ENCODE data around the gene FGF14. TPM values are rescaled to one million over a fixed set of nuclear protein-coding genes. Genes with fewer than 3 reads are reported as not detected.
A peak's percentile ranks its signal among the peaks of the same experiment; 100 is the strongest.

FGF14 gene
- total RNA-seq = under 1 TPM in 2 of 5 donors, not detected in 3; 0.03 TPM
- not detected for total RNA-seq (2013)
- 0 to 1.2 (median 0.08) reads per million in 29 experiments for total RNA-seq

DNA sequence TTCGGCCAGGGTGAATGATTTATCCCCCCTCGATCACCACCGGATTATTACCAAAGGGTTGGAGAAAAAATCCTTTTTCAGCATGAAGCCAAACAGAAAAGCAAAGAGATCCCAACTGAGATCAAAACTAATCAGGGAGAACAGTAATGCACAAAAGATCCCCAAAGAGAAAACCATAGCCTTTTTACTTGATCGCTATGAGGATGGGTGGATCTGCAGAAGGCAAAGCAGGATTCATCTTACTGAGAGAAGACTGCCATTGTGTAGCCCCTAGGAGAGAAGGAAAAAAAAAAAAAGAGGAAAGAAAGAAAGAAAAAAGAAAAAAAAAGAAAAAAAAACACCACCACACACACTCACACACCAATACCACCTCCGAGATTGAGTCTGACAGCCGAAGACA lies at the start of gene FGF14:
Gene FGF14, minus strand, starts transcription at position 283 of the 400 bp plus-strand sequence.
- Histone ChIP-seq H3K27me3 (replicated peaks in 1 of 2; ENCODE audit: control insufficient read depth in 2 of 2, extremely low read depth in 1 of 2, insufficient read depth in 2 of 2, low read length in 1 of 2) (peaks cover 17 to 28% of the 10 kb centered on the region in 2 experiments), H3K4me3 (ENCODE audit: control insufficient read depth in 1 of 2, extremely low read depth in 1 of 2, low read length in 1 of 2) (peak within 1 kb of the TSS; percentile 44 to 66), H3K27ac (ENCODE audit: low read length) (no peak within 1 kb of the TSS), H3K4me1 (ENCODE audit: control insufficient read depth in 1 of 2, extremely low read depth in 1 of 2, insufficient read depth in 2 of 2, low read length in 2 of 2) (peaks cover 0 to 27% of the 10 kb centered on the region in 2 experiments), H3K9me3 (no peaks in the 10 kb centered on the region), H3K36me3 (ENCODE audit: control insufficient read depth in 2 of 2, extremely low read depth in 1 of 2, insufficient read depth in 1 of 2, low read length in 1 of 2) (no peaks in the 10 kb centered on the region)
- Mint-ChIP-seq H3K36me3 (no peaks in the 10 kb centered on the region), H3K27me3 (peaks cover 49 to 60% of the 10 kb centered on the region in 2 donors), H3K4me3 (peak within 1 kb of the TSS; percentile 42 to 82 (median 64)), H3K9me3 (no peaks in the 10 kb centered on the region), H3K27ac (peak within 1 kb of the TSS in 1 of 2 donors; percentile 66), H3K4me1 (peaks cover 26 to 29% (median 28%) of the 10 kb centered on the region in 3 donors)
- DNase-seq (no peak), ATAC-seq (replicated peaks in 1 of 4) (no peak)
- WGBS (ENCODE audit: insufficient coverage) = no CpG with 5 or more reads among the region's 6 CpGs
- ChIA-PET CTCF (interaction anchor here in 1 of 2 donors (0.7 kb wide), 1 partner anchor 323 kb away, joined by 3 read pairs; no protein-coding TSS in a partner anchor), POLR2A (no interaction called here)

DNA sequence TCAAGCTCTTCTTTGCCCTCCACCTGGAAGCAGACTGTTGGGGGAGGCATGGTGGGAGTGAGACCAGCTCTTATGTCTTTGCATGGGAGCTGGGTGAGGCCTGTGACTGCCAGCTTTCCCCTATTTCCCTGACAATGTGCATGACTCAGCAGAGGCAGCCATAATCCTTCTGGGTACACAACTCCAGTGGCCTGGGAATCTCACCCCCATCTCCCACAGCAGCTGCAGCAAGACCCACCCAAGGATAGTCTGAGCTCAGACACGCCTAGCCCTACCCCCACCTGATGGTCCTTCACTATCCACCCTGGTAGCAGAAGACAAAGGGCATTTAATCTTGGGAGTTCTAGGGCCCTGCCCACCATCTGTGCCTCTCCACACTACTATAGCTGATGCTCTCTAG lies 41.4 kb upstream of the FGF14 start:
- WGBS (ENCODE audit: insufficient coverage) = 50% methylated on average over 1 of the region's 1 CpG
- Mint-ChIP-seq H3K36me3 (no peaks in the 10 kb centered on the region), H3K27ac (no peak overlapping the region), H3K9me3 (peaks cover 3 to 10% (median 4%) of the 10 kb centered on the region in 3 donors), H3K4me3 (no peak overlapping the region), H3K27me3 (peaks cover 23 to 33% of the 10 kb centered on the region in 2 donors), H3K4me1 (peaks cover 0 to 2% (median 0%) of the 10 kb centered on the region in 3 donors)
- Histone ChIP-seq H3K9me3 (no peaks in the 10 kb centered on the region), H3K4me3 (ENCODE audit: control insufficient read depth in 1 of 2, extremely low read depth in 1 of 2, low read length in 1 of 2) (no peak overlapping the region), H3K4me1 (ENCODE audit: control insufficient read depth in 1 of 2, extremely low read depth in 1 of 2, insufficient read depth in 2 of 2, low read length in 2 of 2) (no peaks in the 10 kb centered on the region), H3K27me3 (replicated peaks in 1 of 2; ENCODE audit: control insufficient read depth in 2 of 2, extremely low read depth in 1 of 2, insufficient read depth in 2 of 2, low read length in 1 of 2) (peaks cover 0 to 11% of the 10 kb centered on the region in 2 experiments), H3K27ac (ENCODE audit: low read length) (no peak overlapping the region), H3K36me3 (ENCODE audit: control insufficient read depth in 2 of 2, extremely low read depth in 1 of 2, insufficient read depth in 1 of 2, low read length in 1 of 2) (no peaks in the 10 kb centered on the region)
- no peak for DNase-seq
- ChIA-PET CTCF (interaction anchor here in 1 of 2 donors (0.6 kb wide), 1 partner anchor 932 kb away, joined by 3 read pairs; no protein-coding TSS in a partner anchor), POLR2A (no interaction called here)
- ATAC-seq (replicated peaks in 1 of 4) = no peak

DNA sequence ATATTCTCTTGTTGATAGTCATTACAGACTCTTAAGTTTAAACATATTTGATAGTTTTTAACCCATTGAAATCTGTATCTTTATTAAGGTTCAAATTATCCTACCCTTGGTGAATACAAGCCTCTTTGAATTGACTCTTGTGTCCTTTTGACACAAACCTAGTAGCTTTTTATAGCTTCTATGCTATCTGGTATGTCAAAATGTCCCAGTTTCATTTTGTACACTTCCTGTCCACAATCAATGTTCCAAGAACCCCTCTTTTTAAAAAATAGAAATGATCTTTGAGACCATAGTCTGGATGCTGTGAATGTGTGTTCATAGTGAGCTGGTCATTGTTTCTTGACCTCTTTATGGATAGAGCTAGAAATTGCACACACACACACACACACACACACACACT lies 39.2 kb upstream of the FGF14 start:
- peaks cover 3 to 10% (median 4%) of the 10 kb centered on the region in 3 donors for H3K9me3 Mint-ChIP-seq
- Histone ChIP-seq H3K27ac (ENCODE audit: low read length) (no peak overlapping the region), H3K4me1 (ENCODE audit: control insufficient read depth in 1 of 2, extremely low read depth in 1 of 2, insufficient read depth in 2 of 2, low read length in 2 of 2) (no peaks in the 10 kb centered on the region), H3K36me3 (ENCODE audit: control insufficient read depth in 2 of 2, extremely low read depth in 1 of 2, insufficient read depth in 1 of 2, low read length in 1 of 2) (no peaks in the 10 kb centered on the region), H3K4me3 (ENCODE audit: control insufficient read depth in 1 of 2, extremely low read depth in 1 of 2, low read length in 1 of 2) (no peak overlapping the region), H3K27me3 (replicated peaks in 1 of 2; ENCODE audit: control insufficient read depth in 2 of 2, extremely low read depth in 1 of 2, insufficient read depth in 2 of 2, low read length in 1 of 2) (peaks cover 0 to 11% of the 10 kb centered on the region in 2 experiments), H3K9me3 (no peaks in the 10 kb centered on the region)
- no peak overlapping the region for H3K4me3 Mint-ChIP-seq
- CTCF ChIA-PET = no interaction called here
- POLR2A ChIA-PET = interaction anchor here in 1 of 2 donors (0.7 kb wide), 1 partner anchor 88 kb away, joined by 4 read pairs; no protein-coding TSS in a partner anchor
- ATAC-seq (replicated peaks in 1 of 4) (no peak), DNase-seq (no peak)
- H3K27ac Mint-ChIP-seq = no peak overlapping the region
- H3K4me1 Mint-ChIP-seq = peaks cover 0 to 2% (median 0%) of the 10 kb centered on the region in 3 donors
- H3K36me3 Mint-ChIP-seq = no peaks in the 10 kb centered on the region
- H3K27me3 Mint-ChIP-seq = peaks cover 23 to 33% of the 10 kb centered on the region in 2 donors

DNA sequence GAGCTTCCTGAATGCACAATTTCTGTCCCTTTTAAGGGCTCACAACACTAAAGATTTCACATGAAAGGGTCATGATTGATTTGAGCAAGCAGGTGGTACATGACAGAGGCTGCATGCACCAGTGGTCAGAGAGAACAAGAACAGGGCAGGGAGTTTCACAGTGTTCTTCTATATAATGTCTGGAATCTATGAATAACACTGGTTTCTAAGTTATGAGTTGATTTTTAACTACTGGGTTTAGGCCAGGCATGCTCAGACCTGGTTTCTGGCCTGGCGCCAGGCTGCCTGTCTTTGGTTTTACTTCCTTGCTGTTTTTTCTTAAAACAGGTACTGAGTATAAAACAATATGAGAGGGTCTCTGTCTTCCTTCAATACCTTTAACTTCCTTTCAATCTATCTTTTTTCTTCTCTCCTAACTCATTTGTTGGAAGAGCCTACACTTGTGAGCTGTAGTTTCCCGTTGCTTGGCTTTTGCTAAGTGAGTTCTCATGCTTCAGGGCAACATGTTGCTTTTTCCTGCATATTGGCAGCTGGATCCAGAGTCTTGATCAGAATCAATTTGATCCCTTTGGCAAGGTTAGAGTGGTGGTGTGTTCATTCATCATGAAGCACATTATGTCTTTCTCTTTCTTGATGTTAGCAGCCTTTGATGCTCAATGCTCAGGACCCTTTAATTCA lies 38.5 kb upstream of the FGF14 start:
- CTCF ChIA-PET = no interaction called here
- Mint-ChIP-seq H3K36me3 (no peaks in the 10 kb centered on the region), H3K4me3 (no peak overlapping the region), H3K27me3 (peaks cover 27 to 37% of the 10 kb centered on the region in 2 donors), H3K9me3 (peaks cover 3 to 10% (median 4%) of the 10 kb centered on the region in 3 donors), H3K27ac (no peak overlapping the region), H3K4me1 (peaks cover 0 to 2% (median 0%) of the 10 kb centered on the region in 3 donors)
- H3K36me3 ChIP-seq (ENCODE audit: control insufficient read depth in 2 of 2, extremely low read depth in 1 of 2, insufficient read depth in 1 of 2, low read length in 1 of 2) = no peaks in the 10 kb centered on the region
- H3K27me3 ChIP-seq (replicated peaks in 1 of 2; ENCODE audit: control insufficient read depth in 2 of 2, extremely low read depth in 1 of 2, insufficient read depth in 2 of 2, low read length in 1 of 2) = peaks cover 0 to 11% of the 10 kb centered on the region in 2 experiments
- DNase-seq = no peak
- no peak overlapping the region for H3K27ac ChIP-seq (ENCODE audit: low read length)
- no peak for ATAC-seq (replicated peaks in 1 of 4)
- H3K4me1 ChIP-seq (ENCODE audit: control insufficient read depth in 1 of 2, extremely low read depth in 1 of 2, insufficient read depth in 2 of 2, low read length in 2 of 2) = no peaks in the 10 kb centered on the region
- H3K9me3 ChIP-seq = no peaks in the 10 kb centered on the region
- H3K4me3 ChIP-seq (ENCODE audit: control insufficient read depth in 1 of 2, extremely low read depth in 1 of 2, low read length in 1 of 2) = no peak overlapping the region
- WGBS (ENCODE audit: insufficient coverage) = no CpG with 5 or more reads among the region's 2 CpGs
- POLR2A ChIA-PET = no interaction called here

DNA sequence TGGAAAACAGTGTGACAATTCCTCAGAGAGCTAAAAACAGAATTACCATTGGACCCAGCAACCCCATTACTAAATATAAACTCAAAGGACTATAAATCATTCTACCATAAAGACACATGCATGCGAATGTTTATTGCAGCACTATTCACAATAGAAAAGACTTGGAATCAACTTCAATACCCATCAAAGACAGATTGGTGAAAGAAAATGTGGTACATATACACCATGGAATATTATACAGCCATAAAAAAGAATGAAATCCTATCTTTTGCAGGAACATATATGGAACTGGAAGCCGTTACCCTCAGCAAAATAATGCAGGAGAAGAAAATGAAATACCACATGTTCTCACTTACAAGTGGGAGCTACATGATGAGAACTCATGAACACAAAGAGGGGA lies 20.8 kb upstream of the FGF14 start:
- H3K4me3 ChIP-seq (ENCODE audit: control insufficient read depth in 1 of 2, extremely low read depth in 1 of 2, low read length in 1 of 2) = no peak overlapping the region
- ChIA-PET POLR2A (no interaction called here), CTCF (no interaction called here)
- WGBS (ENCODE audit: insufficient coverage) = no CpG with 5 or more reads among the region's 2 CpGs
- Mint-ChIP-seq H3K36me3 (no peaks in the 10 kb centered on the region), H3K9me3 (peaks cover 8 to 25% (median 17%) of the 10 kb centered on the region in 3 donors), H3K27me3 (peaks cover 7% of the 10 kb centered on the region in 2 donors), H3K4me3 (no peak overlapping the region), H3K27ac (no peak overlapping the region), H3K4me1 (no peaks in the 10 kb centered on the region)
- no peaks in the 10 kb centered on the region for H3K4me1 ChIP-seq (ENCODE audit: control insufficient read depth in 1 of 2, extremely low read depth in 1 of 2, insufficient read depth in 2 of 2, low read length in 2 of 2)
- DNase-seq (no peak), ATAC-seq (replicated peaks in 1 of 4) (no peak)
- H3K9me3 ChIP-seq = no peaks in the 10 kb centered on the region
- H3K27ac ChIP-seq (ENCODE audit: low read length) = no peak overlapping the region
- H3K36me3 ChIP-seq (ENCODE audit: control insufficient read depth in 2 of 2, extremely low read depth in 1 of 2, insufficient read depth in 1 of 2, low read length in 1 of 2) = no peaks in the 10 kb centered on the region
- no peaks in the 10 kb centered on the region for H3K27me3 ChIP-seq (replicated peaks in 1 of 2; ENCODE audit: control insufficient read depth in 2 of 2, extremely low read depth in 1 of 2, insufficient read depth in 2 of 2, low read length in 1 of 2)

DNA sequence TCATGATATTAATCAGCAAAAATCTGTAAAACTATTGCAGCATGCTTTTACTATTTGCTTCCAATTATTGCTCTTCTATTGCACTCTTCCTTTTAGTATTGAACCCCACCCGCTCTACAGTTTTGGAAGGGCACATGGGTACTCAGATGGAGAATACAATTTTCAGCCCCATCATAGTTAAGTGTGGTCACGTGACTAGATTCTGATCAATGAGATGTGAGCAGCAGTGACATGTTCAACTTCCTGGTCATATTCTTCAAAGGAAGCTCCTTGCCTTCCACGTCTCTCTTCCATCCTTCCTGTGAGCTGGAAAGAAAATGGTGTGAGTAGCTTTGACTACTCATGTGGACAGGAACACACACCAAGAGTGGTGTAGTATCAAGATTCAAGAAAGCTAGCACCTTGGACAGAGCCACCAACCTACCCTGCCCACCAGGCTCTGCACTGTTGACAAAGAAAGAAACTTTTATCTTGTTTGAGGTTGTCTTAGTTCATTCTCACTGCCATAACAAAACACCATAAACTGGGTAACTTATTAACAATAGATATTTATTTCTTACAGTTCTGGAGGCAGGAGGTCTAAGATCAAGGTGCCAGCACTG lies 3.8 kb upstream of the FGF14 start:
- CTCF ChIA-PET = no interaction called here
- POLR2A ChIA-PET = no interaction called here
- no CpG with 5 or more reads among the region's 3 CpGs for WGBS (ENCODE audit: insufficient coverage)

More for the DNA sequence above, 3.8 kb upstream of the FGF14 start:
- Histone ChIP-seq H3K36me3 (ENCODE audit: control insufficient read depth in 2 of 2, extremely low read depth in 1 of 2, insufficient read depth in 1 of 2, low read length in 1 of 2) (no peaks in the 10 kb centered on the region), H3K9me3 (peaks cover 4% of the 10 kb centered on the region), H3K27me3 (replicated peaks in 1 of 2; ENCODE audit: control insufficient read depth in 2 of 2, extremely low read depth in 1 of 2, insufficient read depth in 2 of 2, low read length in 1 of 2) (peaks cover 14 to 15% of the 10 kb centered on the region in 2 experiments), H3K4me1 (ENCODE audit: control insufficient read depth in 1 of 2, extremely low read depth in 1 of 2, insufficient read depth in 2 of 2, low read length in 2 of 2) (peaks cover 0 to 15% of the 10 kb centered on the region in 2 experiments), H3K4me3 (ENCODE audit: control insufficient read depth in 1 of 2, extremely low read depth in 1 of 2, low read length in 1 of 2) (no peak overlapping the region), H3K27ac (ENCODE audit: low read length) (no peak overlapping the region)
- no peak overlapping the region for H3K27ac Mint-ChIP-seq
- no peak for ATAC-seq (replicated peaks in 1 of 4)
- no peak overlapping the region for H3K4me3 Mint-ChIP-seq
- H3K36me3 Mint-ChIP-seq = no peaks in the 10 kb centered on the region
- peak in 1 of 35 experiments; percentile 21 for DNase-seq
- H3K27me3 Mint-ChIP-seq = peaks cover 53 to 55% of the 10 kb centered on the region in 2 donors
- peaks cover 19 to 20% (median 19%) of the 10 kb centered on the region in 3 donors for H3K4me1 Mint-ChIP-seq
- H3K9me3 Mint-ChIP-seq = no peaks in the 10 kb centered on the region
